Measurements from ENCODE around the gene AGTPBP1. TPM values are rescaled to one million over a fixed set of nuclear protein-coding genes. Genes with fewer than 3 reads are reported as not detected.
"Not testable (repeated sequence)": the region's sequence is repeated elsewhere in the genome, so short reads cannot be mapped to it uniquely, and the experiment has no call there.

The AGTPBP1 gene
- total and polyA plus RNA-seq, 9 donors = 3.7 to 17.3 (median 11.8) TPM

DNA sequence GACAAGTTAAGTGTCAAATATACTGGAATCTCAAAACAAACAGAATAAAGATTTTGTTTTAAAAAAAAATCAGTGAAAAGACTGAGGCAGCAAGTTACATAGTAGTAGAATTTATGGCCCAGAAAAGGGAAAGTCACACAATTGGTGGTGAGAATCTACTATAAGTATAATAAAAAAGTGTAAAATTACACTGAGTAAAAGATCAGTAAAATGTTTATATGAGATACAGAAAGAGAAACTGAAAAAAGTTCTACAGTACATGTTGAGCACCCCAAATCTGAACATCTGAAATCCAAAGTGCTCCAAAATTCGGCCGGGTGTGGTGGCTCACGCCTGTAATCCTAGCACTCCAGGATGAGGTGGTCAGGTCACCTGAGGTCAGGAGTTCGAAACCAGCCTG lies 15.0 kb downstream of the AGTPBP1 start:
- WGBS, 3 donors = 88 to 93% (median 92%) methylated on average over 4 of the region's 4 CpGs
- no peaks in the 10 kb centered on the region for H3K36me3 ChIP-seq
- H3K4me1 ChIP-seq (ENCODE audit: insufficient read depth) = peaks cover 3% of the 10 kb centered on the region
- TF ChIP-seq POLR2A (IDR thresholded peaks at IDR 0.05) (no peak), CTCF (IDR thresholded peaks at IDR 0.05) (no peak), EP300 (IDR thresholded peaks at IDR 0.05) (no peak)
- H3K9me3 ChIP-seq = no peaks in the 10 kb centered on the region
- H3K27ac ChIP-seq = no peak overlapping the region
- intact Hi-C loops (cut with DNase I) = no loop called here
- H3K27me3 ChIP-seq = no peaks in the 10 kb centered on the region
- H3K4me3 ChIP-seq = no peak overlapping the region
- DNase-seq = no peak

DNA sequence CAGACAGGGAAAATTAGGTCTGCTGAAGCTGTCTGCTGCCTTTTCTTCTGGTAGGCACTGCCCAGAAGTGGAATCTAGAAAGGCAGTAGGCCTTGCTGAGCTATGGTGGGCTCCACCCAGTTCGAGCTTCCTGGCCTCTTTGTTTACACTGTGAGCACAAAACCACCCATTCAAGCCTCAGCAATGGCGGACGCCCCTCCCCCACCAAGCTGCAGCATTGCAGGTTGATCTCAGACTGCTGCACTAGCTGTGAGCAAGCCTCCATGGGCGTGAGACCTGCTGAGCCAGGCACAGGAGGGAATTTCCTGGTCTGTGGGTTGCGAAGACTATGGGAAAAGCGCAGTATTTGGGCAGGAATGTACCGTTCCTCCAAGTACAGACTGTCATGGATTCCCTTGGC lies 18.5 kb downstream of the AGTPBP1 start:
- 89 to 95% (median 91%) methylated on average over 7 of the region's 7 CpGs for WGBS, 3 donors
- intact Hi-C loops (cut with DNase I) = no loop called here
- TF ChIP-seq POLR2A (IDR thresholded peaks at IDR 0.05) (no peak), CTCF (IDR thresholded peaks at IDR 0.05) (no peak), EP300 (IDR thresholded peaks at IDR 0.05) (no peak)

DNA sequence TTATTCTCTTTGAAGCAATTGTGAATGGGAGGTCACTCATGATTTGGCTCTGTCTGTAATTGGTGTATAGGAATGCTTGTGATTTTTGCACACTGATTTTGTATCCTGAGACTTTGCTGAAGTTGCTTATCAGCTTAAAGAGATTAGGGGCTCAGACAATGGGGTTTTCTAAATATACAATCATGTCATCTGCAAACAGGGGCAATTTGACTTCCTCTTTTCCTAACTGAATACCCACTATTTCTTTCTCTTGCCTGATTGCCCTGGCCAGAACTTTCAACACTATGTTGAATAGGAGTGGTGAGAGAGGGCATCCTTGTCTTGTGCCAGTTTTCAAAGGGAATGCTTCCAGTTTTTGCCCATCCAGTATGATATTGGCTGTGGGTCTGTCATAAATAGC lies 22.3 kb downstream of the AGTPBP1 start:
- not testable (repeated sequence) for H3K27ac ChIP-seq; H3K9me3 ChIP-seq; H3K27me3 ChIP-seq; DNase-seq; H3K36me3 ChIP-seq; H3K4me1 ChIP-seq (ENCODE audit: insufficient read depth); H3K4me3 ChIP-seq
- intact Hi-C loops (cut with DNase I) = loop anchor here in 1 of 4 donors (5.0 kb wide), 1 partner anchor 43 kb away; no protein-coding TSS in a partner anchor

More for the DNA sequence above, 18.5 kb downstream of the AGTPBP1 start:
- Histone ChIP-seq H3K9me3 (no peaks in the 10 kb centered on the region), H3K27ac (no peak overlapping the region), H3K4me1 (ENCODE audit: insufficient read depth) (peaks cover 3% of the 10 kb centered on the region), H3K27me3 (no peaks in the 10 kb centered on the region), H3K4me3 (no peak overlapping the region), H3K36me3 (no peaks in the 10 kb centered on the region)
- DNase-seq = no peak

GRCh38 chr9:85717818-85718217 lies 23.9 kb downstream of the AGTPBP1 start:
- H3K4me1 ChIP-seq (ENCODE audit: insufficient read depth); H3K36me3 ChIP-seq; H3K4me3 ChIP-seq; H3K27me3 ChIP-seq; H3K27ac ChIP-seq; DNase-seq; H3K9me3 ChIP-seq: not testable (repeated sequence)
- intact Hi-C loops (cut with DNase I) = loop anchor here in 1 of 4 donors (5.0 kb wide), 1 partner anchor 44 kb away; no protein-coding TSS in a partner anchor
- WGBS, 3 donors = 93 to 96% (median 96%) methylated on average over 4 of the region's 4 CpGs

- H3K4me3 ChIP-seq = no peak overlapping the region
- TF ChIP-seq CTCF (IDR thresholded peaks at IDR 0.05) (no peak), EP300 (IDR thresholded peaks at IDR 0.05) (no peak), POLR2A (IDR thresholded peaks at IDR 0.05) (no peak)
- H3K4me1 ChIP-seq (ENCODE audit: insufficient read depth) = no peaks in the 10 kb centered on the region
- WGBS, 3 donors = 87 to 97% (median 96%) methylated on average over 6 of the region's 6 CpGs
- no peaks in the 10 kb centered on the region for H3K36me3 ChIP-seq
- H3K27me3 ChIP-seq = no peaks in the 10 kb centered on the region
- no peak overlapping the region for H3K27ac ChIP-seq
- no peak for DNase-seq
- H3K9me3 ChIP-seq = no peaks in the 10 kb centered on the region
- intact Hi-C loops (cut with DNase I) = loop anchor here in 1 of 4 donors (5.0 kb wide), 1 partner anchor 45 kb away; no protein-coding TSS in a partner anchor
Observed at GRCh38 chr9:85717220-85717619, 24.5 kb downstream of the AGTPBP1 start.
